H9 (cell line): ENCODE data around the gene FCRLA. TPM values are rescaled to one million over a fixed set of nuclear protein-coding genes. Genes with fewer than 3 reads are reported as not detected.

Experiments used
- DNase-seq: peaks from one replicate; pipeline ENCODE4 v3.0.0-alpha.2; 2017
- H2AFZ ChIP-seq: one replicate; pipeline ENCODE4 v1.6.1; 2013; ENCODE audit warnings: mild to moderate bottlenecking, low read length, control low read depth, moderate library complexity
- H2AK5ac ChIP-seq: 2 replicates; pipeline ENCODE4 v1.6.1; 2013; ENCODE audit warnings: low read length, control low read depth, mixed read lengths; ENCODE audit not compliant: insufficient read length
- H2BK120ac ChIP-seq: one replicate; pipeline ENCODE4 v1.6.1; 2013; ENCODE audit warnings: low read depth, mild to moderate bottlenecking, low read length, control low read depth, inconsistent platforms; ENCODE audit not compliant: poor library complexity, severe bottlenecking
- H2BK12ac ChIP-seq: 2 replicates; pipeline ENCODE4 v1.6.1; 2013; ENCODE audit warnings: low read length, control low read depth, mixed read lengths, low read depth; ENCODE audit not compliant: insufficient read length
- H2BK15ac ChIP-seq: 2 replicates; pipeline ENCODE4 v1.6.1; 2013; ENCODE audit warnings: low read depth, low read length, control low read depth
- H2BK20ac ChIP-seq: one replicate; pipeline ENCODE4 v1.6.1; 2013; ENCODE audit warnings: low read depth, mild to moderate bottlenecking, low read length, control low read depth, inconsistent platforms; ENCODE audit not compliant: poor library complexity, severe bottlenecking
- H2BK5ac ChIP-seq: 2 replicates; pipeline ENCODE4 v1.6.1; 2013; ENCODE audit warnings: low read length, control low read depth, mixed read lengths; ENCODE audit not compliant: insufficient read length
- H3K14ac ChIP-seq: 2 replicates; pipeline ENCODE4 v1.6.1; 2013; ENCODE audit warnings: low read length, control low read depth; ENCODE audit not compliant: insufficient read depth
- H3K18ac ChIP-seq: 2 replicates; pipeline ENCODE4 v1.6.1; 2013; ENCODE audit warnings: low read depth, mild to moderate bottlenecking, mixed read lengths, low read length, control low read depth; ENCODE audit not compliant: insufficient read length
- H3K23ac ChIP-seq: 2 replicates; pipeline ENCODE4 v1.6.1; 2013; ENCODE audit warnings: low read length, control low read depth, mixed read lengths, low read depth; ENCODE audit not compliant: insufficient read length
- H3K23me2 ChIP-seq: 2 replicates; pipeline ENCODE4 v1.6.1; 2013; ENCODE audit warnings: low read depth, mild to moderate bottlenecking, mixed read lengths, low read length, control low read depth; ENCODE audit not compliant: insufficient read length, poor library complexity, severe bottlenecking
- H3K27ac ChIP-seq: 2 replicates; pipeline ENCODE4 v1.5.1; 2013; ENCODE audit warnings: low read length, control low read depth, mixed read lengths, low read depth; ENCODE audit not compliant: insufficient read length
- H3K27me3 ChIP-seq: 2 replicates; pipeline ENCODE4 v1.6.1; 2013; ENCODE audit warnings: low read length, control low read depth, inconsistent platforms; ENCODE audit not compliant: insufficient read depth
- H3K4ac ChIP-seq: 2 replicates; pipeline ENCODE4 v1.6.1; 2013; ENCODE audit warnings: low read depth, mild to moderate bottlenecking, control low read depth, inconsistent platforms, low read length, moderate library complexity
- H3K4me1 ChIP-seq: 2 replicates; pipeline ENCODE4 v1.6.1; 2013; ENCODE audit warnings: low read length, control low read depth, inconsistent platforms; ENCODE audit not compliant: insufficient read depth
- H3K4me2 ChIP-seq: 2 replicates; pipeline ENCODE4 v1.6.1; 2013; ENCODE audit warnings: low read length, control low read depth, mixed read lengths; ENCODE audit not compliant: insufficient read length, insufficient read depth
- H3K56ac ChIP-seq: 2 replicates; pipeline ENCODE4 v1.6.1; 2013; ENCODE audit warnings: low read depth, mild to moderate bottlenecking, mixed read lengths, low read length, control low read depth; ENCODE audit not compliant: insufficient read length
- H3K79me1 ChIP-seq: 2 replicates; pipeline ENCODE4 v1.6.1; 2013; ENCODE audit warnings: low read depth, mild to moderate bottlenecking, moderate library complexity, low read length, control low read depth, inconsistent platforms; ENCODE audit not compliant: insufficient read depth, poor library complexity, severe bottlenecking
- H3K79me2 ChIP-seq: 2 replicates; pipeline ENCODE4 v1.6.1; 2013; ENCODE audit warnings: low read length, control low read depth, inconsistent platforms; ENCODE audit not compliant: insufficient read depth
- H3K9ac ChIP-seq: 2 replicates; pipeline ENCODE4 v1.6.1; 2013; ENCODE audit warnings: low read length, control low read depth, mixed read lengths; ENCODE audit not compliant: insufficient read length; ENCODE audit errors: extremely low read depth
- H3K9me3 ChIP-seq: one replicate; pipeline ENCODE4 v1.6.1; 2013; ENCODE audit warnings: low read depth, low read length, inconsistent platforms; ENCODE audit not compliant: control insufficient read depth
- H3T11ph ChIP-seq: one replicate; pipeline ENCODE4 v1.6.1; 2013; ENCODE audit warnings: mild to moderate bottlenecking, low read length, control low read depth, inconsistent platforms
- H4K20me1 ChIP-seq: one replicate; pipeline ENCODE4 v1.6.1; 2013; ENCODE audit not compliant: control insufficient read depth, insufficient read length, insufficient read depth
- H4K5ac ChIP-seq: 2 replicates; pipeline ENCODE4 v1.6.1; 2013; ENCODE audit warnings: low read depth, mild to moderate bottlenecking, mixed read lengths, low read length, control low read depth; ENCODE audit not compliant: insufficient read length
- H4K8ac ChIP-seq: replicated peaks from 2 replicates; pipeline ENCODE4 v1.6.1; 2013; ENCODE audit warnings: low read length, control low read depth, mixed read lengths, low read depth; ENCODE audit not compliant: insufficient read length
- H4K91ac ChIP-seq: 2 replicates; pipeline ENCODE4 v1.6.1; 2013; ENCODE audit warnings: low read depth, mild to moderate bottlenecking, moderate library complexity, mixed read lengths, low read length, control low read depth; ENCODE audit not compliant: insufficient read length
- H3K27ac Mint-ChIP-seq, 3 experiments: 2 replicates in 2 of 3; 3 replicates in 1 of 3; pipeline ENCODE4 v1.8.0; 2020 to 2021; ENCODE audit warnings: mixed read lengths in 3 of 3, mild to moderate bottlenecking in 1 of 3, moderate library complexity in 1 of 3
- H3K27me3 Mint-ChIP-seq: 2 replicates; pipeline ENCODE4 v1.8.0; 2021; ENCODE audit warnings: low read depth, mild to moderate bottlenecking, moderate library complexity, mixed read lengths
- H3K36me3 Mint-ChIP-seq, 3 experiments: 2 replicates in 2 of 3; 3 replicates in 1 of 3; pipeline ENCODE4 v1.8.0; 2020 to 2021; ENCODE audit warnings: low read depth in 3 of 3, mixed read lengths in 3 of 3; ENCODE audit not compliant: insufficient read depth in 1 of 3
- H3K4me1 Mint-ChIP-seq, 2 experiments: 2 replicates each; pipeline ENCODE4 v1.8.0; 2020; ENCODE audit warnings: mixed read lengths in 2 of 2
- H3K4me3 Mint-ChIP-seq, 2 experiments: 2 replicates in 1 of 2; 3 replicates in 1 of 2; pipeline ENCODE4 v1.8.0; 2020 to 2021; ENCODE audit warnings: mild to moderate bottlenecking in 2 of 2, mixed read lengths in 2 of 2, moderate library complexity in 1 of 2
- H3K9me3 Mint-ChIP-seq, 2 experiments: 2 replicates in 1 of 2; 3 replicates in 1 of 2; pipeline ENCODE4 v1.8.0; 2020; ENCODE audit warnings: mild to moderate bottlenecking in 2 of 2, mixed read lengths in 2 of 2, moderate library complexity in 1 of 2
- CTCF ChIP-seq: fragments of 200-600 bp; sonication (generic); conservative IDR thresholded peaks from 3 replicates; pipeline ENCODE4 v1.8.0; 2021; ENCODE audit warnings: antibody characterized with exemption, mild to moderate bottlenecking
- WGBS: extraction: QIAGEN DNeasy Blood & Tissue Kit; methylation state at CpG from one replicate; pipeline ENCODE4 v1.1.7; 2013; ENCODE audit warnings: missing lambda C conversion rate, low lambda C conversion rate, mixed read lengths; ENCODE audit not compliant: insufficient read length; ENCODE audit errors: extremely low coverage; 5-methylcytosine and 5-hydroxymethylcytosine counted together
- total RNA-seq: library from RNA; stranded (reverse); gene quantifications from 2 replicates; pipeline ENCODE4 v1.2.1, GENCODE V29; 2021

The FCRLA gene
- total RNA-seq, 1 experiment from 2014 or later = not detected

GRCh38 chr1:161722406-161722805 lies 15.4 kb downstream of the FCRLA start:
- H3K4ac ChIP-seq = no peak overlapping the region
- no peak overlapping the region for H2BK12ac ChIP-seq
- H4K5ac ChIP-seq = no peak overlapping the region
- H3K9me3 ChIP-seq = no peaks in the 10 kb centered on the region
- H3K23me2 ChIP-seq = peaks cover 9% of the 10 kb centered on the region
- H4K20me1 ChIP-seq = no peaks in the 10 kb centered on the region
- no peak overlapping the region for H2BK5ac ChIP-seq
- DNase-seq = no peak
- no peak overlapping the region for H4K91ac ChIP-seq
- H3K4me1 Mint-ChIP-seq = peaks cover 5 to 9% of the 10 kb centered on the region in 2 experiments
- no CpG with 5 or more reads among the region's 1 CpG for WGBS
- H4K8ac ChIP-seq = no peak overlapping the region
- H3K18ac ChIP-seq = no peak overlapping the region
- no peak overlapping the region for H3K27ac Mint-ChIP-seq
- no peak overlapping the region for H2BK20ac ChIP-seq
- H3T11ph ChIP-seq = no peak overlapping the region
- peaks cover 60% of the 10 kb centered on the region for H3K27me3 Mint-ChIP-seq
- peaks cover 0 to 2% (median 0%) of the 10 kb centered on the region in 3 experiments; a peak in 2 of 7 replicates for H3K36me3 Mint-ChIP-seq
- no peak for TF ChIP-seq CTCF
- H3K79me1 ChIP-seq = no peaks in the 10 kb centered on the region
- H3K4me1 ChIP-seq = no peaks in the 10 kb centered on the region
- H3K4me3 Mint-ChIP-seq = no peak overlapping the region
- H2BK120ac ChIP-seq = no peak overlapping the region
- H3K9me3 Mint-ChIP-seq = no peaks in the 10 kb centered on the region; a peak in 1 of 5 replicates
- H2AFZ ChIP-seq = no peak overlapping the region
- no peak overlapping the region for H2AK5ac ChIP-seq
- no peak overlapping the region for H3K9ac ChIP-seq
- H3K79me2 ChIP-seq = no peaks in the 10 kb centered on the region
- H3K14ac ChIP-seq = no peak overlapping the region
- H3K27ac ChIP-seq = no peak overlapping the region
- H3K56ac ChIP-seq = no peak overlapping the region
- H3K4me2 ChIP-seq = no peak overlapping the region
- no peak overlapping the region for H2BK15ac ChIP-seq
- H3K27me3 ChIP-seq = peaks cover 14% of the 10 kb centered on the region; the same call in 1 of the 2 replicates
- no peak overlapping the region for H3K23ac ChIP-seq
